ENCODE measurements around the gene FBXW7.

The FBXW7 gene

GRCh38 chr4:152364383-152364782, 171.5 kb downstream of the FBXW7 start:
- DNase-seq = no peak

DNA sequence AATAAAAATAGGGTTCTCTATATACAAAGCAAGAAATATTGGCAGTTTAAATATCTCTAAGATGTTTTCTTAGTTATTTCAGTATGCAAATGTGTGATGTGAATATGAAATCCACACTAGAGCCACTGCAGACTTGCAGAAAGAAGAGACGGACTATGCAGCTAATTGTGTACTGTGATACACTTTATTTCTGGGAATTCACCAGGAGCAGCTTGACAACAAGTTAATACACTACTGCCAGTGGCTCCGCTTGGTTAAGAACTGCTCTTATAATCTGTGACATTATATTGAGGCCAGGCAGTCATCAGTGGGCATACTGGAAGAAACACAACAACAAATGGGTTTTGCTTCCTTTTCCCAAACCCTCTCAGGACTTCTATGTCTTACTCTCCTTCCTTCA, 172.0 kb downstream of the FBXW7 start:
- DNase-seq = no peak

DNA sequence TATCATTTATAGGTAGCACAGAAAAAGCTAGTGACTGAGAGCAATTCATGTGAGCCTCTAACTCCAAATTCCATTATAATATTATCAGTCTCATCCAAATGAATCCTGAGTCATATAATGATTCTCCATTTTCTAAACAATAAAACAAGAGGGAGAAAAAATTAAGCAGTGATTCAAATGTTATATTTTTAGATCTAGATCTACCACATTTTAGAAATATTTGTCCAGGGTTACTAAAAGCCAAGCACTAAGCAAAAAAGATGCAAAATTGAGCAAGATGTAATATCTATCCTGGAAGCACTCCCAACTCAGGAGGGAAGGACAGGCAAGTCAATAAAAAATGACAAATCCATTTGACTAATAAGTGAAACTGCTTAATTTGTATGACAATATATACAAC, 172.8 kb downstream of the FBXW7 start:
- DNase-seq = no peak

GRCh38 chr4:152360045-152360410, 175.9 kb downstream of the FBXW7 start:
- DNase-seq = no peak

DNA sequence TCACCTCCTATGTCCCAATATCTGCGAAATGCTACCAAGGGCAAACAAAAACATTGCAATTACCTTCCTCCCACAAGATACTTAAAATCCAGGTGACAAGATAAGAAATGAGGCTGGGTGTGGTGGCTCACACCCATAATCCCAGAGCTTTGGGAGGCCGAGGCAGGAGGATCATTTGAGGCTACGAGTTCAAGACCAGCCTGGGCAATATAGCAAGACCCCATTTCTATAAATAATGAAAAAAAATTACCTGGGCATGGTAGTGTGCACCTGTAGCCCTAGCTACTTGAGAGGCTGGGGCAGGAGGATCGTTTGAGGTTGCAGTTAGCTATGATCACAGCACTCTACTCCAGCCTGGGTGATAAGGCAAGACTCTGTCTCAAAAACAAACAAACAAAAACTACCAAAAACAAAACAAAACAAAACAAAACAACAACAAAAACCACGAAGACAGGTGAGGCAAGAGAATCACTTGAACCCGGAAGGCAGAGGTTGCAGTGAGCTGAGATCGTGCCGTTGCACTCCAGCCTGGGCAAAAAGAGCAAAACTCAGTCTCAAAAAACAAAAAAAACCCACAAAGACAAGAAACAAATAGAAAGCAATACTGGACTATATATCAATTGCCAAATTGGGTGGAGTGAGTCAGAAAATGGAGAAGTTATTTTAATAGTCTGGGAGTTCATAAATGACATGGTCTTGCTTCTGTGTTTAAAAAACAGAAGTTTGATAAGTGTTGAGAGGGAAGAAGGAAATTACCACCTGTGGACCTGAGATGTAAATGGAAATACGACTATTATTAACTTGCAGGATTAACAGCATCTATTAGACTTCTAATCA, 176.5 kb downstream of the FBXW7 start:
- no peak for DNase-seq

GRCh38 chr4:152357206-152357605, 178.7 kb downstream of the FBXW7 start:
- DNase-seq = peak in 1 of 2 donors; percentile 49

DNA sequence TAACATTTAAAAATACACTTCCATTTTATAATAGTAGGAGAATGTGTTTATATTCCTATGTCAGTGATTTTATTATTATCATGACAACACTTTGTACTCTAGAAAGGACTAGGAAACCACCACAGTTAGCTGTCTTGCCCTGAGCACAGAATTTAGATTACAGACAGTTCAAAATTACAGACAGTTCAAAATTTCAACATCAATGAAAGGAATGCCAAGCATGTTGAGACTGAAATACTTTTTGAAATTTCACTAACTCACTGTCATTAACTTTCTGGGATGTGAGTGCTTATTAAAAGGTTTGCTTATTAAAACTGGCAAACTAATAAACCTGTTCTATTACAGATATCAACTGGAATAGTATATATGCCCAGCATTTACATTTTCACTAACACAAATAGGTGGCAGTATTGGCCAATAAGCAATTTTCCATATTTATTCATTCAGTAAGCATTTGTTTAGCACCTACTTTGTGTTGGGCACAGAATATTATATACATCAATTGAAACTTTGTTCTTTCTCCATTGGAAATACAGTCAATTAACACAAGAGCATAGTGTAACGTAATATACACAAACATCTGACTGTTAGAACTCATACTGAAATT, 179.4 kb downstream of the FBXW7 start:
- DNase-seq = no peak

GRCh38 chr4:152352622-152353116, 183.2 kb downstream of the FBXW7 start:
- no peak for DNase-seq

DNA sequence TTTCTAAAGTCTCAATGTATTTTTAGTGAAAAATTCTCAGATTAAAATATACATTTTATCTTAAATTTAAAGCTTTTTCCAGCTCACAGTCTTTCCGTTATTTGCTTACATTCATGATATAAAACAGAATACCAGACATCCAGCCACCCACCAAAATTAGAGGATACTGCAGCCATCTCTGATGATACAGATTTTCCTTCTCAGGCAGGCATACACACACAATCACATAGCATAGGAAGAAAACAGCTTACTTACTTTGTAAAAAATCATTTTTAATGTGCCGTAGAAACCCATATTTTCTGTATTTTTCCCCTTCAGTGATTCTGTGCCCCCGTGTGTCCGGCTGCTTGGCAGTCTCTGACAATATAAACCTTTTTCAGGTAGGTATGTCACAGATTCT, 183.7 kb downstream of the FBXW7 start:
- DNase-seq = no peak

- DNase-seq = no peak
These were observed 184.8 kb downstream of the FBXW7 start for GRCh38 chr4:152351080-152351479.

DNA sequence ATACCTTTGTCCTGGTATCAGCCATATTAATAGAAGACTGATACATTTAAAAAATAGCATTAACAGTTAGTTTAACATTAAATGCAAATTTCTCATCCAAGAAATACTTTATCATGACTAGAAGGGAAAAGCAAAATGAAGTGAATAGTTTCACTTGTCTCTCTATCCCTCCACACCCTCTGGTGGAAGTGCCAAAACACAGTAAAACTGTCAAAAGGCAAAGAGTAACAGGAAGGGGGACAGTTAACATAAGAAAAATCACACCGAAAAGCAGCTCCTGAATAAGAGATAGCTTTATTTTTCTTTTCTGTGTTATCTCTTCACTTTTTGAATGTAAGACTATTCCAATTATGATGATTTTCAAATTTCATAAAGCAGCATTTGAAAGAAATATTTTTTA, 187.2 kb downstream of the FBXW7 start:
- peak in 1 of 2 donors; percentile 32 for DNase-seq

DNA sequence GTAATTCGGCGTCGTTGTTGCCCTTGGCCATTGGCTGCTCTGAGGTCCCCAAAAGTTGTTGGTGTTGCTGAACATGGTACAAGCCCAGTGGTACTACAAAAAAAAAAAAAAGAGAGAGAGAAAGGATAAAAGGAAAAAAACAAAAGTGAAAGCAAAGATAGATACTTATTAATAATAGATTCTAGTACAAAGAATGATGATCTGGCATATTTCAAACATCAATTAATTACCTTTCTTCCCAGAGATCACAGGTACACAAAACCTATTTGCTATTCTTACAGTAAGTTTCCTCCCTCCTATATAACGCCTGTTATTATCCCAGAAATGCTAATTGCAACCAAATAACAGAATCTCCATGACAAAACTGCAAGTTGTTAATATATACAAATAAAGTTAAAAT, 188.9 kb downstream of the FBXW7 start:
- DNase-seq = no peak

DNA sequence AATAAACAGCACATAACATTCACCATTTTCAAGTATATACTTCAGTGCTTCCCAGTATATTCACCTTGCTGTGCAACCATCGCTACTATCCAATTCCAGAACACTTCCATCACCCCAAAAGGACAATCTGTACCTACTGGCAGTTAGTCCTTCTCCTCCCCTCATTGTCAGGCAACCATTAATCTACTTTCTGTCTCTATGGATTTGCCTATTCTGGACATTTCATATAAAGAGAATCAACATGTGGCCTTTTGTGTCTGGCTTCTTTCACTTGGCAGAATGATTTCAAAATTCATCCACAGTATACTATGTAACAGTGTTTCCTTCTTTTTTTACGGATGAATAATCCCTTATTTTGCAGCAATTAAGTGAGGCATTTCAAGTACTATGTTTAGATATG, 189.4 kb downstream of the FBXW7 start:
- no peak for DNase-seq

- DNase-seq = no peak
These were observed 191.9 kb downstream of the FBXW7 start for GRCh38 chr4:152344001-152344400.

DNA sequence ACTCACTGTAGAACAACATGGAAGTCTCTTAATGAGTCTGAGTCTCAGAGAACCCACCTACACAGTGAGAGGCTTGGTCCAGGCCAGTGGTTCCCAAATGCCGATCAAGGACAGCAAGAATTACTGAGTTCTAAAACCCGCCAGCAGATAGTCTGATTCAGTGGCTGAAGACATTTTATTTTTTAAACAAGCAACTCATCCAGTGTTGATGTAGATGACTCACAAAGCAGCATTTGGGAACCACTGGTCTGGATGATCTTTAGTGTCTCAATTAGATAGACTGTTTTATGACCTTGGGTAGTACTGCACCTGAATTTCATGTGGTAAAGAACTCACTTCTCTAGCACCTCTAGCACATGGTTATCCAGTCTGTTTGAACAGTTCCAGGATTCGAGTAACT, 193.6 kb downstream of the FBXW7 start:
- DNase-seq = no peak

DNA sequence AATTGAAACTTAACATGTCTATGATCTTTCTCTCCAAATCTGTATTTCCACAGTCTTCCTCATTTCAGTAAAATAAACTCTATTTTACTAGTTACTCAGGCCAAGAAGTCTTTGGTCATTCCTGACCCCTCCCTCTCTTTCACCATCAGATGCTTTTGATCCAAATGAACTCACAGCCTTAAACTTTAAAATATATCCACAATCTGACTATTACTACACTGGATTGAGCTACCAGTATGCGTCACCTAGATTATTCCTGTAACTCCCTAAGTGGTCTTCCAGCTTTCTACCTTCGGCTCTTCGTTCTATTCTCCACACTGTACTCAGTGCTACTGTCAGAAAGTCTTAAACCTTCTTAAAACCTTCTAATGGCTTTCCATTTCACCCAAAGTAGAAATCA, 195.1 kb downstream of the FBXW7 start:
- DNase-seq = no peak

- DNase-seq = no peak
These were observed 196.3 kb downstream of the FBXW7 start for GRCh38 chr4:152339576-152339975.

- DNase-seq = no peak
These were observed 201.0 kb downstream of the FBXW7 start for GRCh38 chr4:152334931-152335330.

GRCh38 chr4:152331042-152331441, 204.8 kb downstream of the FBXW7 start:
- no peak for DNase-seq

DNA sequence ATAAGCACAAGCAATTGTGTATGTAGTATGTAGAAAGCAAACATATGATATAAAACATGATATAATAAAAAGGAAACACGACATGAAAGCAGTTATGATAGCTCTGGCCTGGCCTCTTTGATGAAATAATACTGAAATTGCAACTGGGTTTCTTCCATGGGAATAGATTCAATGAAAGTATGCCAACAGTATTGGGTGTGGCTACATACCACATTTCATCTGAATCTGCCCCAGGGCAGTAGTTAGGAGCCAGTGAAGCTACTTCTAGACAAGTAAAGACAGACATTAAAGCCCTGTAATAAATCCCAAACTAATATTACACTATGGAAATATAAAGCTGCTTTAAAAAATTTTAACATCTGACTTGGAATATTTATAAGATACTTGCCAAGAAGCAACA, 207.3 kb downstream of the FBXW7 start:
- DNase-seq = no peak

GRCh38 chr4:152327606-152328453, 208.1 kb downstream of the FBXW7 start:
- DNase-seq = peak in 1 of 2 donors; percentile 10

GRCh38 chr4:152325831-152326230, 210.1 kb downstream of the FBXW7 start:
- no peak for DNase-seq

DNA sequence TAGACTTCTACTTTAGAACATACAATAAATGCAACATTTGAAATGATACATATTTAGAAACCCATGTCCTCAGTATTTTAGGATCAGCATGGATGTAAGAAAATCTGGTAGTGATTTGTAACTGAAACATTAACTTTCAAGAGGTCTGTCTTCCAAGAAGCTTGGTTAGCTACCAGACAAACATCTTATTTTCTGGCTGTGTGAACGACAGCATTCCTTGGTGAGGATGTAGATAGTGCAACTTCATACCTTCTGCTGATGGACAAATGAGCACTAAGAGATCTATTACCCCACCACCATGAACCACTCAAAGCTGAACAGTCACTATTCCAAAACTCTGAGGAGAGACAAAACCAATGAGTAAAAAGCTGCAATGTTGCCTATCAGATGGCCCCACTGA, 212.7 kb downstream of the FBXW7 start:
- DNase-seq = no peak

DNA sequence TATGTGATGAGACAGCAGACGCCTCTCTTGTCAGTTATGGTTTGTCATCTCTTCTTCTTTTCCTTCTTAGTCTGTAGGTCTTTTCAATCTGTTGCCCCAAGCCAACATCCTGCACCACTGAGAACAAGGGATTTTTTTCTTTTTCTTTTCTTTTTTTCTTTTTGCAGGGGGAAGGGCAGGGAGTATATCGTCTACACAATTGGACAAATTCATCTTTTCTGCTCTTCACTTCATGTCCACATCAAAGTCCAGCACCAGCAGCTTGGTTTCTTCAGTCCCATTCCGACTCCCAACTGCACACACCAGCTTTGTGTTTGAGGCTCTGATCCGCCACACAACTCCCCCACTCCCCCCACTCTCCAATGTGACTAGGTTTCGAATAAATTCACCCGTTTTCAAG, 213.2 kb downstream of the FBXW7 start:
- DNase-seq = no peak

All from CD4-positive, alpha-beta T cell treated with Interleukin-4 for 1 hour (primary cell).